H1 (cell line): ENCODE results near the gene HKDC1. TPM values are rescaled to one million over a fixed set of nuclear protein-coding genes. Genes with fewer than 3 reads are reported as not detected.

Source experiments
- CTCF ChIA-PET: fragments of 300-600 bp; sonication (Branson Sonifier 250); formaldehyde crosslinking; loops from one replicate; lab custom pipeline; 2021; ENCODE audit not compliant: partially characterized antibody; lab: Charles Lee
- POLR2A ChIA-PET: fragments of 300-600 bp; sonication (Branson Sonifier 250); formaldehyde crosslinking; loops from one replicate; lab custom pipeline; 2021; ENCODE audit warnings: inconsistent platforms; ENCODE audit not compliant: partially characterized antibody; lab: Charles Lee
- DNase-seq, 2 experiments: peaks; one replicate each; pipeline versions ENCODE4 v3.0.0 to v3.0.0-alpha.2; 2010 to 2022; ENCODE audit warnings: low spot score in 2 of 2, low read depth in 1 of 2, mixed read lengths in 1 of 2
- FAIRE-seq: peaks from 2 replicates; lab custom pipeline; 2011; peaks lifted over from hg19 to GRCh38; lab: Jason Lieb, UNC
- H2AFZ ChIP-seq: 2 replicates; pipeline ENCODE4 v1.8.1; 2012; ENCODE audit warnings: low read length, inconsistent platforms
- H2AK5ac ChIP-seq: 2 replicates; pipeline ENCODE4 v1.6.1; 2013; ENCODE audit warnings: low read depth, low read length
- H2BK120ac ChIP-seq: replicated peaks from 2 replicates; pipeline ENCODE3; 2013; ENCODE audit warnings: low read depth, low read length, inconsistent platforms
- H2BK12ac ChIP-seq: 2 replicates; pipeline ENCODE4 v1.6.1; 2013; ENCODE audit warnings: low read depth, low read length
- H2BK15ac ChIP-seq: 2 replicates; pipeline ENCODE4 v1.6.1; 2013; ENCODE audit warnings: low read length
- H2BK20ac ChIP-seq: 2 replicates; pipeline ENCODE4 v1.6.1; 2013; ENCODE audit warnings: low read length
- H2BK5ac ChIP-seq: 2 replicates; pipeline ENCODE4 v1.6.1; 2013; ENCODE audit warnings: low read depth, low read length
- H3K14ac ChIP-seq: 2 replicates; pipeline ENCODE4 v1.6.1; 2013; ENCODE audit warnings: inconsistent platforms; ENCODE audit not compliant: insufficient read length
- H3K18ac ChIP-seq: 2 replicates; pipeline ENCODE4 v1.6.1; 2013; ENCODE audit warnings: low read length; ENCODE audit errors: extremely low read depth
- H3K23ac ChIP-seq: 2 replicates; pipeline ENCODE4 v1.6.1; 2013; ENCODE audit warnings: inconsistent platforms; ENCODE audit not compliant: insufficient read length
- H3K23me2 ChIP-seq: 2 replicates; pipeline ENCODE4 v1.6.1; 2013; ENCODE audit warnings: low read depth, low read length
- H3K27ac ChIP-seq: 2 replicates; pipeline ENCODE4 v1.6.1; 2011; ENCODE audit warnings: low read depth, low read length, inconsistent platforms
- H3K27me3 ChIP-seq, 4 experiments: replicated peaks in 1 of 4; 1 replicate in 1 of 4; 2 replicates in 3 of 4; pipeline versions ENCODE4 v1.6.1 to v1.8.1; 2011 to 2013; ENCODE audit warnings: low read length in 3 of 4, mild to moderate bottlenecking in 3 of 4, inconsistent platforms in 2 of 4, mixed read lengths in 2 of 4, moderate library complexity in 1 of 4; ENCODE audit not compliant: control insufficient read depth in 3 of 4, insufficient read depth in 3 of 4; ENCODE audit errors: extremely low read depth in 1 of 4
- H3K36me3 ChIP-seq, 4 experiments: 2 replicates each; pipeline versions ENCODE4 v1.6.1 to v1.8.1; 2011 to 2013; ENCODE audit warnings: mild to moderate bottlenecking in 4 of 4, low read length in 3 of 4, moderate library complexity in 2 of 4, control low read depth in 1 of 4, inconsistent platforms in 1 of 4; ENCODE audit not compliant: insufficient read depth in 4 of 4, control insufficient read depth in 2 of 4
- H3K4ac ChIP-seq: replicated peaks from 2 replicates; pipeline ENCODE3; 2013; ENCODE audit warnings: low read length, low read depth, mixed read lengths, inconsistent platforms; ENCODE audit not compliant: insufficient read length
- H3K4me1 ChIP-seq, 4 experiments: replicated peaks in 1 of 4; 1 replicate in 1 of 4; 2 replicates in 3 of 4; pipeline versions ENCODE4 v1.6.1 to v1.8.1; 2011 to 2013; ENCODE audit warnings: low read length in 3 of 4, inconsistent platforms in 2 of 4, mixed read lengths in 1 of 4; ENCODE audit not compliant: insufficient read depth in 4 of 4, control insufficient read depth in 3 of 4
- H3K4me2 ChIP-seq, 2 experiments: 2 replicates each; pipeline versions ENCODE4 v1.6.1 to v1.8.1; 2011 to 2013; ENCODE audit warnings: low read depth in 2 of 2, low read length in 2 of 2, control low read depth in 1 of 2, inconsistent platforms in 1 of 2, mild to moderate bottlenecking in 1 of 2; ENCODE audit not compliant: insufficient read depth in 1 of 2
- H3K4me3 ChIP-seq, 4 experiments: fragments of 200-600, 300-600 bp in 1 of 4; sonication (generic), shearing (Covaris generic), sonication (Bioruptor Twin) in 1 of 4; 2 replicates each; pipeline versions ENCODE4 v1.5.1 to v1.8.1; 2011 to 2016; ENCODE audit warnings: low read length in 4 of 4, low read depth in 3 of 4, control low read depth in 2 of 4, inconsistent platforms in 2 of 4, mild to moderate bottlenecking in 2 of 4, mixed read lengths in 1 of 4, moderate library complexity in 1 of 4; ENCODE audit not compliant: insufficient read depth in 2 of 4; ENCODE audit errors: extremely low read depth in 1 of 4
- H3K56ac ChIP-seq: replicated peaks from 2 replicates; pipeline ENCODE3; 2013; ENCODE audit warnings: low read depth, mild to moderate bottlenecking, mixed read lengths, low read length, inconsistent platforms; ENCODE audit not compliant: insufficient read length
- H3K79me1 ChIP-seq: 2 replicates; pipeline ENCODE4 v1.6.1; 2013; ENCODE audit warnings: low read depth, low read length, control low read depth
- H3K79me2 ChIP-seq, 2 experiments: 2 replicates each; pipeline versions ENCODE4 v1.6.1 to v1.8.1; 2012 to 2013; ENCODE audit warnings: low read length in 2 of 2, mild to moderate bottlenecking in 2 of 2, inconsistent platforms in 1 of 2; ENCODE audit not compliant: insufficient read depth in 2 of 2, control insufficient read depth in 1 of 2
- H3K9ac ChIP-seq, 4 experiments: replicated peaks in 1 of 4; 1 replicate in 1 of 4; 2 replicates in 3 of 4; pipeline versions ENCODE4 v1.6.1 to v1.8.1; 2011 to 2013; ENCODE audit warnings: low read depth in 3 of 4, low read length in 3 of 4, control low read depth in 2 of 4, mild to moderate bottlenecking in 2 of 4, moderate library complexity in 2 of 4, inconsistent platforms in 1 of 4; ENCODE audit errors: extremely low read depth in 1 of 4
- H3K9me3 ChIP-seq, 2 experiments: 2 replicates each; pipeline versions ENCODE4 v1.6.1 to v1.8.1; 2012 to 2013; ENCODE audit warnings: mild to moderate bottlenecking in 2 of 2, moderate library complexity in 2 of 2, control low read depth in 1 of 2, inconsistent platforms in 1 of 2, low read depth in 1 of 2, low read length in 1 of 2, mixed read lengths in 1 of 2; ENCODE audit not compliant: insufficient read depth in 2 of 2
- H4K20me1 ChIP-seq, 2 experiments: replicated peaks in 1 of 2; 2 replicates each; pipeline versions ENCODE3 to v1.8.1; 2011 to 2013; ENCODE audit warnings: inconsistent platforms in 2 of 2, low read length in 2 of 2, mild to moderate bottlenecking in 1 of 2; ENCODE audit not compliant: insufficient read depth in 2 of 2, control insufficient read depth in 1 of 2
- H4K5ac ChIP-seq: 2 replicates; pipeline ENCODE4 v1.6.1; 2013; ENCODE audit warnings: low read length, low read depth, mixed read lengths, inconsistent platforms; ENCODE audit not compliant: insufficient read length
- H4K8ac ChIP-seq: 2 replicates; pipeline ENCODE4 v1.8.0; 2013; ENCODE audit warnings: mild to moderate bottlenecking, moderate library complexity, low read length, inconsistent platforms; ENCODE audit not compliant: insufficient read depth; ENCODE audit errors: extremely low read depth
- H4K91ac ChIP-seq: replicated peaks from 2 replicates; pipeline ENCODE3; 2013; ENCODE audit warnings: low read length, mixed read lengths, inconsistent platforms; ENCODE audit not compliant: insufficient read length
- CBX8 ChIP-seq: fragments of 300-800, 300-1000 bp; sonication (generic); IDR thresholded peaks from 2 replicates; pipeline ENCODE4 v1.7.1; 2016; ENCODE audit warnings: low read depth, low read length, borderline replicate concordance
- EGR1 ChIP-seq: IDR thresholded peaks from 2 replicates; pipeline ENCODE4 v1.6.1; 2011; ENCODE audit warnings: low read depth, low read length, borderline replicate concordance
- WGBS, 2 experiments: shearing (Covaris generic) in 1 of 2; methylation state at CpG; one replicate each; pipeline versions ENCODE4 v1.1.6 to v1.1.7; 2013 to 2015; ENCODE audit warnings: low lambda C conversion rate in 2 of 2, mixed read lengths in 2 of 2, inconsistent platforms in 1 of 2, low coverage in 1 of 2, missing lambda C conversion rate in 1 of 2; ENCODE audit not compliant: insufficient replicate concordance in 2 of 2, insufficient coverage in 1 of 2, insufficient read length in 1 of 2; ENCODE audit errors: extremely low coverage in 1 of 2, missing lambda C conversion rate in 1 of 2; 5-methylcytosine and 5-hydroxymethylcytosine counted together
- polyA plus RNA-seq, 7 experiments: library from polyadenylated mRNA; depleted of rRNA in 3 of 7; stranded (reverse) in 5 of 7; unstranded in 2 of 7; fragments of >200 nt in 5 of 7; fragments of 200-250 nt in 2 of 7; gene quantifications; 1 replicate in 5 of 7; 2 replicates in 1 of 7; 4 replicates in 1 of 7; pipeline versions ENCODE4 v1.2.1 to v1.2.3, GENCODE V29; 2011 to 2013; ENCODE audit warnings: missing spikeins in 2 of 7, mixed read lengths in 2 of 7
- total RNA-seq: library from RNA; stranded (reverse); fragmentation: NEBNext Ultra II Directional; extraction: Animal tissue kit (Norgen Biotek cat#: 25700); gene quantifications from 2 replicates; pipeline ENCODE4 v1.2.1, GENCODE V29; 2021

Gene HKDC1
- total and polyA plus RNA-seq, 2 of the 8 experiments (the other 6 are each of a cell fraction or from before 2014, with no cell fraction given): 0.12 to 0.78 TPM

DNA sequence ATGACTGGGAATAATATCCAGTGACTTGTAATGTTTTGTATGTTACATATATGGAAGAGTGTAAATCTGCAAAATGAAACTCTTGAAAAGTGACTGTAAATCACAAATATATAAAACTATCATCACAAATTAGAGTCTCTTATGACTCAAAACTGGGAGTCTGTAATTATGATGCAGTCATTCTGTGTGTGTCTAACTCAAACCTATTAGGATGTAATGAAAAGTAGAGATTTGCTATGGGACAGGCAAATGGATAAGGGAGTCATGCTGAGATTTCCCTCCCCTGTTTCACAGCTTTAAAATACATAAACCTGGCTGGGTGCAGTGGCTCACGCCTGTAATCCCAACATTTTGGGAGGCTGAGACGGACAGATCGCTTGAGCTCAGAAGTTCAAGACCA lies 8.6 kb upstream of the HKDC1 start:
- no peak overlapping the region for H3K4me3 ChIP-seq
- no peak overlapping the region for H2AFZ ChIP-seq
- WGBS, 2 experiments: 85% methylated on average over 3 of the region's 3 CpGs; no CpG with 5 or more reads in 1 of the 2 experiments
- H2BK5ac ChIP-seq: no peak overlapping the region
- TF ChIP-seq EGR1 (no peak), CBX8 (no peak)
- TF ChIP-seq, all 59 proteins: peak for 0
- Histone ChIP-seq H3K79me1 (no peaks in the 10 kb centered on the region), H3K56ac (no peak overlapping the region), H4K91ac (no peak overlapping the region), H3K27ac (no peak overlapping the region), H3K23ac (no peak overlapping the region), H2BK20ac (no peak overlapping the region), H3K4me1 (no peaks in the 10 kb centered on the region), H2BK120ac (no peak overlapping the region), H3K18ac (no peak overlapping the region), H2BK12ac (no peak overlapping the region), H3K9ac (no peak overlapping the region), H2AK5ac (no peak overlapping the region), H3K36me3 (peaks cover 3 to 20% (median 15%) of the 10 kb centered on the region in 4 experiments; a peak in 7 of 8 replicates), H4K8ac (no peak overlapping the region), H3K9me3 (no peaks in the 10 kb centered on the region), H4K20me1 (peaks cover 0 to 1% of the 10 kb centered on the region in 2 experiments), H3K79me2 (no peaks in the 10 kb centered on the region), H3K23me2 (no peaks in the 10 kb centered on the region), H3K4me2 (no peak overlapping the region), H3K4ac (no peak overlapping the region), H3K14ac (no peak overlapping the region), H2BK15ac (no peak overlapping the region), H4K5ac (no peak overlapping the region), H3K27me3 (no peaks in the 10 kb centered on the region)
- no peak for FAIRE-seq
- POLR2A ChIA-PET: interaction anchor here (0.7 to 1.5 kb wide), 4 partner anchors 10 to 253 kb away, joined by 3 to 4 read pairs (median 3); no protein-coding TSS in a partner anchor
- CTCF ChIA-PET: interaction anchor here (0.9 to 1.9 kb wide), 5 partner anchors 9 to 196 kb away, joined by 3 to 9 read pairs (median 5); partner anchors contain the start of gene HKDC1
- DNase-seq: no peak
